ENCODE data around the gene HPS6. TPM values are rescaled to one million over a fixed set of nuclear protein-coding genes. Genes with fewer than 3 reads are reported as not detected.

Gene HPS6
- total RNA-seq, 1 donor from 2014 or later, result 53.6 TPM

Other genes starting within 250 kb of the HPS6 start
- gene OGA, start 246.9 kb upstream of the HPS6 start, total RNA-seq, result 96.1 and 99.1 TPM in 2 replicates
- gene KCNIP2, start 221.5 kb upstream of the HPS6 start, total RNA-seq, result 0.85 TPM in 1 of 2 replicates, not detected in the other
- gene ARMH3, start 9.2 kb upstream of the HPS6 start, total RNA-seq, result 9.0 and 9.4 TPM in 2 replicates
- gene LDB1, start 55.0 kb downstream of the HPS6 start, total RNA-seq, result 49.6 and 52.1 TPM in 2 replicates
- gene PPRC1, start 67.7 kb downstream of the HPS6 start, total RNA-seq, result 14.5 and 15.3 TPM in 2 replicates
- 29.6 and 38.9 TPM in 2 replicates for gene NOLC1, start 87.0 kb downstream of the HPS6 start, total RNA-seq
- not detected in 2 replicates for gene ELOVL3, start 160.9 kb downstream of the HPS6 start, total RNA-seq
- not detected in 2 replicates for gene PITX3, start 176.2 kb downstream of the HPS6 start, total RNA-seq
- 17.5 and 40.3 TPM in 2 replicates for gene GBF1, start 180.2 kb downstream of the HPS6 start, total RNA-seq